HG02870 (cell line): ENCODE results near the gene ATP6V0C.

Experiments
- ATAC-seq: cut with Tn5 transposase; IDR thresholded peaks from one replicate; pipeline ENCODE4 v1.9.1; 2021; ENCODE audit warnings: mild to moderate bottlenecking, moderate library complexity; ENCODE audit not compliant: unreplicated experiment

ATP6V0C gene

DNA sequence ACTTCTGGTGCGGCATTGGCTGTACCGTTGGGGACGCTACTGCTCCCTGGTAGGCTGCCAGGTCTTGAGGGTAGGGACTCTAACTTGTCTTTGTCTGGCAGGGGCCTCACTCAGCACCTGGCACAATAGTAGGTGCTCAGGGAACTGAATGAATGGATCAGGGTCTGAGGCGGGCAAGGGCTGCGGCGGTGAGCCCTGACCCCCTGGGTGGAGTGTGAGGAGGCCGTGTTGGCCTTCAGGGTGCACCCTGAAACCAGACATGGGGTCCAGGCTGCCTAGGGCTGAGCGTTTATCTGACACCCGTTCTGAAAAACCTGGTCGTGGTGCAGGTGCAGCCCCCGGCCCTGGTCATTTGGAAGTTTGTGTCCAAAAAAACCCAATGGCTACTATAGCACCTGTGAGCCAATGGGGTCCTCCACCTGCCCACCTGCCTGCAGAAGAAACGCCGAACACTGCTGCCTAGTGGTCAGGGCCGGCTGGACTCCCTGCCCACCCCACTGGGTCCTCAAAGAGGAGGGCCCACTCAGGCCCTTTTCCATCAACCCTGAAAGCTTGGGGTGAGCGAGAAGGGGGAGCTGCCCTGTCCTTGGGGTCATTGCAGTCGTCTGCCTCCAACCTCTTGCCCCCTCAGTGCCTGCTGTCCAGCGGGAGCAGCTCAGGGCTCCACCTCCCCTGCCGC is 4.9 kb upstream of the ATP6V0C start:
- ATAC-seq: no peak

GRCh38 chr16:2511128-2511800 is 2.5 kb upstream of the ATP6V0C start:
- ATAC-seq: no peak

DNA sequence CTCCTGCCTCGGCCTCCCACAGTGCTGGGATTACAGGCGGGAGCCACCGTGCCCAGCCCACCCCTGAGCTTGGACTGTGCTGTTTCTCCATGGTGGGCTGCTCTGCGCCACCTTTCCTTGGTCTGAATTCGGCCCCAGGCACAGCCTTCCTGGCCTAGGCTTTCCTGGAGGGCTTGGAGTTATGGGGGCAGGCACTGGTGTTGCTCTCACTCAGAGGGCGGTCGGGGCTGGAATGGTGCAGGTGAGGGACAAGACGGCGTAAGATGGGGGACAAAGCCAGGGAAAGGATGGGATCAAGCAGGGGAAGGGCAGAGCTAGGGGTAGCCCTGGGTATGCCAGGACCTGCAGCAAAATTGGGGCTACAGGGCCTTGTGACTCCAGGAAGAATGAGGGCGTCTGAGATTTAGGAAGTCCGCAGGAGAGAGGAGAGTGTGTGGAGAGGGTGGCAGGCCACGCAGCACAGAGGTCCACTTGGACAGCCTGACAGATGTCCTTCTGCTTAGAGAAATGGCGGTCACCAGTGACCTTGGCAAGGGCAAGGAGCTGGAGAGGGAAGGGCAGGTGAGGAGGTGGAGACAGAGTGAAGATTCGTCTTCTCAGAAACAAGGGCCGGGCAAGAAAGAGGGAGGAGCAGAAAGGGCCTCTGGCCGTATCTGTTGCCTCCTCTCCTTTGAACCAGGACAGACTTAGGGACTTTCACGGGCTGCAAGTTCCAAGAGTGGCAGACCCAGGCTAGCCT is 1.6 kb upstream of the ATP6V0C start:
- no peak for ATAC-seq

DNA sequence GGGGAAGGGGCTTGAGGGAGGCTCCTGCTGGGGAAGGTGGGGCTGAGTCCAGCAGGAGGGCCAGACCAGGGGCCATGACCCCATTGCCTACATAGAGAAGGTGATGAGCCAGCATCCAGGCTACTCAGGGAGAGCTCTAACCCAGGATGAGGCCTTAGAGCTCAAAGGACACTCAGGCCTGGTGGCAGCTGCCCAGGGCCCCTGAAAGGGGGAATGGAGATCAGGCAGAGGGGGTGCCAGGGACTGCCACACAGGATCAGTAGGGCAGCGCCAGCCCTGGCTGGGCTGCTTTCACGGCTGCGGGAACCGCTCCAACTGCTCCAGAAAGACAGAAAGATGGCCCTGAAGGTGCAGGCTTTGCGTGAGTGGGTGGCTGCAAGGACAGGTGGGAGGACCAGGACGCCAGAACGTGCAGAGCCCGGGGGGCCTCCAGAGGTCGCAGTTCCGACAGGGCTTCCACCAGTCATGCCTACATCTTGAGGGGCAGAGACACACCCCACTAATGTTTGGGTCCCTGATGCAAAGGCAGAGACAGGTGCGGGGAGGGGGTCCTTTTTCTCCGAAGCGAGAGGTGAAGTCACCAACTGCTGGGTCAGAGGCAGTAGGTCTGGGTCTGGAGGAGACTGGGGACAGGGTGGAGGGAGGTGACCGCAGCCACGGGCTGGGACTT is 882 bp upstream of the ATP6V0C start:
- no peak for ATAC-seq

- ATAC-seq: no peak
Measured at GRCh38 chr16:2514333-2515179, 804 bp downstream of the ATP6V0C start.

DNA sequence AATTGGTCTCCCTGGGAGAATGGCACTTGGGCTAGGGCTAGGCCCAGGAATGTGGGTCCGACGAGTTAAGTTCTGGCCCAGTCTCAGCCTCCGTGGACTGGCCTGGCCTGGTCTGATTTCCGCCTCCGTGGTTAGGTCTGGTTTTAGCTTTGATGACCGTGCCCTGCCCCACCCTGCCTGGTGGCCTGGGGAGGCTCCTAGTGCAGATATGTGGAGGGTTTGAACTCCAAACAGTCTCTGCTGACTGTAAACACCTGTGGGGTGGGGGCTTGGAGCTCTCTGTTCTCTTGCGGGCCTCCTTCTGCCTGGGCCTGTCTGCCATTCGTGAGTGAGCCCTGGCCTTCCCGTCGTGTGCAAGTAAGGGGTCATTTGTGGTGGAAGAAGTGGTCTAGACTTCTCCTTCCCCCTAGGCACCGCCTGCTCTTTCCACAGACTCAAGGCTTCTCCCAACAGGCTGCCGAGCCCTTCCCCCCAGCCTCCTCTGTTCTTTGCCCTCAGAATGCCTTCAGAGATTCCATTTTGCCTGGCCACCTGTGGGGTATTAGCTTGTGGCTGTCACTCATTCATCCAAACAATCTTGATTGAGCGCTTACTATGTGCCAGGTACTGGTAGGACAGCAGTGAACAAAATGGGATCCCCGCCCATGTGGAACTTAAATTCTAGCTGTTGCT is 1.6 kb downstream of the ATP6V0C start:
- no peak for ATAC-seq

GRCh38 chr16:2516391-2517240 is 2.9 kb downstream of the ATP6V0C start:
- ATAC-seq: no peak

GRCh38 chr16:2517954-2518605 is 4.3 kb downstream of the ATP6V0C start:
- ATAC-seq: no peak

- no peak for ATAC-seq
Measured at GRCh38 chr16:2518823-2519710, 5.3 kb downstream of the ATP6V0C start.

- ATAC-seq: no peak
Measured at GRCh38 chr16:2519711-2520080, 5.9 kb downstream of the ATP6V0C start.

- peak; percentile 50 for ATAC-seq
Measured at GRCh38 chr16:2520097-2520783, 6.5 kb downstream of the ATP6V0C start, which contains the start of gene AMDHD2. TSS of gene AMDHD2 (plus strand) at chr16:2520371. CDS start at chr16:2520459, 88 bp downstream.

DNA sequence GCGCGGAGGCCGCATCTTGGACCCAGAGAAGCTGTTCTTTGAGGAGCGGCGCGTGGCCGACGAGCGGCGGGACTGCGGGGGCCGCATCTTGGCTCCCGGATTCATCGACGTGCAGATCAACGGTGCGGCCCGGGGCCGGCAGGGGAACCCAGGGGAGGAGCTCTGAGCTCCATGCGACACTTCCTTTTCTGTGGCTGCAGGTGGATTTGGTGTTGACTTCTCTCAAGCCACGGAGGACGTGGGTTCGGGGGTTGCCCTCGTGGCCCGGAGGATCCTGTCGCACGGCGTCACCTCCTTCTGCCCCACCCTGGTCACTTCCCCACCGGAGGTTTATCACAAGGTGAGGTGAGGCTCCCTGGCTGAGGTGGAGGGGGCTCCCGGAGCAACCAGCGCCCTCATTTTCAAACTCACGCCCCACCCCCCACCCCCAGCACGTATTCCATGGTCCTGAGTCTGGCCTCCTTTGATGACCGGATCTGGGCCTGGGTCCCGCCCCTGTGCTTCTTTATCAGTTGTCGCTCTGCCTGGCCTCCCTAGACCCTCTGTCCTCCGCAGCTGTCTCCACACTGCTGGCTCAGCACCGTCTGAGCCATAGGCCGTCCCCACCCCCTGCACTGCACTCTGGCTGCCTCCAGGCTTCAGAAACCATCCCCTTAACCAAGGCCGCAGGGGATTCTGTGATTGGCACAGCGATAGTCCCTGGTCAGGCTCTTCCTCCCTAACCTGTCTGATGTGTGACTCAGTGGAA is 7.2 kb downstream of the ATP6V0C start:
- peak; percentile 27 for ATAC-seq

DNA sequence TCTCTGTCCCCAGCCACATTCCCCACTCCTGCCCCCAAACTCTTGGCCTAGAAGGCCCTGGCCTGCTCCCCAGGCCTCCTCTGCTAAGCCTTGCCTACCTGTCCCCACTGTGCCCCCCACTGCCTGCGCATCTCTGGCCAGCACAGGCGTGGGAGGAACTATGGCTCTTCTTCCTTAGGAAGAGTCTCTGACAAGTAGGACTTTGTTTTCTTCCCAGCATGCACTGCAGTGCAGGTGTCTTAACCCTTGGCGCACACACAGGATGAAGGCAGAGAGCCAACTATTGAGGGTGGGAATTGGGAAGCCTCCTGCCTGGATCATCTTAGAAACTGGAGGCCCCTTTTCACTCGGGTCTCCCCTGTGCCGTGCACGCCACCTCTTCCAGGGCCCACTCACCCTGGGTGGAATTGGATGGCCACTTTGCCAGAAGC is 10.1 kb downstream of the ATP6V0C start:
- no peak for ATAC-seq

- no peak for ATAC-seq
Measured at GRCh38 chr16:2524339-2524938, 10.7 kb downstream of the ATP6V0C start.

DNA sequence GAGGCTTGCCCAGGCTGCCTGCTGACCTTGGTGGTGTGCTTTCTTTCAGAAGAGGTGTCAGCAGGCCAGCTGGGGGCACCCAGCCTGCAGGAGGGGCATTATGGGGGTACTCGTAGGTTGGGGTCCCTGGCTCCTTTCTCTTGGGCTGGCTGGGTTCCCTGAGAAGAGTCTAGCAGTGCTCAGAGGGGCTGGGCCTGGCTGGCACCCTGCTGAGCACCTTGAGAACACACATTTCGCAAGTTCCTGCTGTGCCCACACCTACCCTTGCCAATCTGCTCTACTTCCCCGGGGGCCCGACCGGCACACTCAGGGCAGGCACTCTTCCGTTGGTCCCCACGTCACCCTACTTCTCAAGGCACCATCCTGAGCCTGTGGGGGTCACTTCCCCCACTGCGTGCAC is 12.4 kb downstream of the ATP6V0C start:
- no peak for ATAC-seq
